SIG-M5 (cell line): ENCODE results near the gene KMT2B.

Source experiments
- DNase-seq: peaks from one replicate; lab custom pipeline; 2025; lab: John Stamatoyannopoulos, UW

Gene KMT2B

GRCh38 chr19:35742121-35742724 lies 24.4 kb downstream of the KMT2B start, which contains the start of gene IGFLR1:
Gene IGFLR1, minus strand, starts transcription at chr19:35742452. Its CDS starts 1,272 bp downstream, at chr19:35741180.
- no peak for DNase-seq

- no peak for DNase-seq
Measured at GRCh38 chr19:35743640-35744429, 26.0 kb downstream of the KMT2B start.

GRCh38 chr19:35744430-35745327 lies 26.9 kb downstream of the KMT2B start:
- DNase-seq = peak; percentile 61

- DNase-seq = peak; percentile 77
Measured at GRCh38 chr19:35745328-35746086, 27.7 kb downstream of the KMT2B start, which contains the start of the genes PSENEN and U2AF1L4. Gene PSENEN, plus strand, starts transcription at chr19:35745651. Its CDS starts 280 bp downstream, at chr19:35745931. Gene U2AF1L4, minus strand, starts transcription at chr19:35745418. Its CDS starts 27 bp downstream, at chr19:35745391.

- DNase-seq = no peak
Measured at GRCh38 chr19:35746087-35746462, 28.3 kb downstream of the KMT2B start.

GRCh38 chr19:35746531-35746930 lies 28.7 kb downstream of the KMT2B start:
- DNase-seq = no peak

GRCh38 chr19:35748106-35749020 lies 30.6 kb downstream of the KMT2B start, which contains the start of gene LIN37:
Gene LIN37, plus strand, starts transcription at chr19:35748576. Its CDS starts 149 bp downstream, at chr19:35748725.
- DNase-seq = peak; percentile 94

GRCh38 chr19:35750167-35750566 lies 32.4 kb downstream of the KMT2B start:
- DNase-seq = no peak

GRCh38 chr19:35751839-35752745 lies 34.3 kb downstream of the KMT2B start:
- no peak for DNase-seq

- DNase-seq = no peak
Measured at GRCh38 chr19:35752746-35753350, 35.0 kb downstream of the KMT2B start.

- no peak for DNase-seq
Measured at GRCh38 chr19:35753634-35754369, 36.0 kb downstream of the KMT2B start.

GRCh38 chr19:35754370-35755130 lies 36.7 kb downstream of the KMT2B start:
- DNase-seq = no peak

- DNase-seq = no peak
Measured at GRCh38 chr19:35755131-35755549, 37.3 kb downstream of the KMT2B start.

GRCh38 chr19:35755550-35756376 lies 38.0 kb downstream of the KMT2B start:
- DNase-seq = no peak

- no peak for DNase-seq
Measured at GRCh38 chr19:35756377-35757230, 38.8 kb downstream of the KMT2B start, which contains the start of gene HSPB6. Gene HSPB6, minus strand, starts transcription at chr19:35757029. Its CDS starts 21 bp downstream, at chr19:35757008.
